HG03196 (cell line): ENCODE data around the gene KRT82.
"Not testable (repeated sequence)": the region's sequence is repeated elsewhere in the genome, so short reads cannot be mapped to it uniquely, and the experiment has no call there.

ENCODE experiments used
- ATAC-seq: cut with Tn5 transposase; IDR thresholded peaks from one replicate; pipeline ENCODE4 v1.9.1; 2021; ENCODE audit not compliant: unreplicated experiment

KRT82 gene

DNA sequence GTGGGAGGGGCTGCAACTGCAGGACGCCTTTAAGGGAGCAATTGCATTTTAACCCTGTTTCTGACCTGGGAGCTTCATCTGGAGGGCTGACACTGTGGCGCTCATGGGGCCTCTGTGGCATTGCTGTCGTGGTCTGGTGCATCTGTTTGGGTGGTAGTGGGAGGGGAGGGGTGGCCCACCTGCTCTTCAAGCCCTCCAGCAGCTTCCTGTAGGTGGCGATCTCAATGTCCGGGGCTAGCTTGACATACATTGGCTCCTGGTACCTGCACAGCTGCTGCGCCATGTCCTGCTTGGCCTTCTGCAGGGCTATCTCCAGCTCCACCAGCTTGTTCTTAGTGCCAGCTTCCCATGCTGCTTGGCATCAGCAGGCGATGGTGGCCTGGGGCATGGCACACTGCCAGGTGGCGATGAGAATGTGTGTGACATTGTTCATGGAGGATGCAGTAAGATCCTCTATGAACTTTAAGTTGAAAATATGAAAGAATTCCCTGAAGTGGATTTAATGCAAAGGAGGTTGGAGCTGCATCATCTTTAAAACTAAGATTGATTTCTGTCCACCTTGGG lies 7.7 kb upstream of the KRT82 start:
- ATAC-seq: no peak

GRCh38 chr12:52413202-52413601 lies 7.1 kb upstream of the KRT82 start:
- ATAC-seq: no peak

DNA sequence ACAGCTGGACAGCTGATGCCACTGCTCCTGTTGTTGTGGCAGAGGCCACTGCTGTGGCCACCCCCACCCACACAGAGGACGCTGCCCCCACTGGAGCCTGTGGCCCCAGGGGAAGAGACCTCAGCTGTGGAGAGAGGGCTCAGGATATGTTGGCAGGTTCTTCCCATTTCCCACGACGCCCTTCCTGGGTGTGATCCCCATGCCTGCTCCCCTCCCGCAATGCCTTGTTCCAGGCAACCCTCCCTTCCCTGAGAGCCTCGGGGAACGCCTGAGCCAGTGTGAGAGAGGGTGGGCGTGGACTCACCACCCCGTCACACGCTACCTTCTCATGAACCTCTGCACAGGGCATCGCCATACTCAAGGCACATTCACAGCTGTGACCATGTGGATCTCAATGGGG lies 5.7 kb upstream of the KRT82 start:
- ATAC-seq: no peak

- not testable (repeated sequence) for ATAC-seq
Observed at GRCh38 chr12:52410589-52411248, 4.6 kb upstream of the KRT82 start.

DNA sequence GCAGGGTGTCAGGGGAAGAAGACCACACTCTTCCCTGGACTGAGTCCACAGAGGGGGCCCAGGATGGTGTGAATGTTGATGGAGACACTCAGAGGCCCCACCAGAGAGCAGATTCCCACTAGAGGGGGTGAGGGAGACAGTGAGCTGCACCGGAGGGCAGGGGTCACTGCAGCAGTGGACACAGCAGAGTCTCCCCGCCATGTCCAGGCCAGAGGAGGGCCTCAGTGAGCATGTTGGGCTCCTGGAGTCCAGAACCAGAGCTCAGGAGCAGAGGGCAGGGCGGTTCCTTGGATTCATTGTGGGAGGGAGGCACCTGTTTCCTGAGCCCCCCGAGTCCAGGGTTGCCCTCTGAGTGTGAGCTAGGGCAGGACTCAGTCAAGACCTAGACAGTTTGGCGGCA lies 1.8 kb upstream of the KRT82 start:
- ATAC-seq: no peak

GRCh38 chr12:52404951-52405350 lies 1.2 kb downstream of the KRT82 start:
- ATAC-seq: no peak

- ATAC-seq: no peak
Observed at GRCh38 chr12:52403561-52403960, 2.6 kb downstream of the KRT82 start.

DNA sequence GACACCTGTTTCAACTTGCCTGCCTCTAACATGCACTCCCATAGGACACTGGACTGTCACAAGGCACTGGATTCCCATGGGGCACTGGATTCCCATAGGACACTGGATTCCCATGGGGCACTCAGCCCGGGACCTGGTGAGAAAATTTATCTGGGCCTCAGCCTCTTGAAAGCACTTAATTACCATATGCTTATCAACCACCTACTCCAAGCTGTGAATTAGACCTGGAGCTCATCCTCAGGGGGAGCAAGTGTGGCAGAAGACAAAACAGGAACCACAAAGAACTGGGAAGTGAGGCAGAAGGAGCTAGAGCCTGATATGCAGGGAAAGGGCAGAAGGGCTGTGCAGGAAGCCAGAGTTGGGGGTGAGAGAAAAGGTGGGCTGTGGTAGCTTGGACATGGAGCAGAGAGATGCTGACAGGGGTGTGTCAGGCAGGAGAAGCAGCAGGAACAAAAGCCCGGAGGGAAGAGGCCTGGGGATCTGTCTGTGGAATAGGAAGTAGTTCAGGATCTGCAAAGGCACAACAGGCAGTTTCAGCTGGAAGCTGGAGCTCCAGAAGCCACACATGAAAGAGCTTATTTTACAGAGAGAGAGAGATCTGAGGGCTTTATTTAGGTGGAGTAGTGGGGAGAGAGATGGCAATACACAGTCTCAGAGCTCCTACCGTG lies 3.1 kb downstream of the KRT82 start:
- ATAC-seq: no peak

DNA sequence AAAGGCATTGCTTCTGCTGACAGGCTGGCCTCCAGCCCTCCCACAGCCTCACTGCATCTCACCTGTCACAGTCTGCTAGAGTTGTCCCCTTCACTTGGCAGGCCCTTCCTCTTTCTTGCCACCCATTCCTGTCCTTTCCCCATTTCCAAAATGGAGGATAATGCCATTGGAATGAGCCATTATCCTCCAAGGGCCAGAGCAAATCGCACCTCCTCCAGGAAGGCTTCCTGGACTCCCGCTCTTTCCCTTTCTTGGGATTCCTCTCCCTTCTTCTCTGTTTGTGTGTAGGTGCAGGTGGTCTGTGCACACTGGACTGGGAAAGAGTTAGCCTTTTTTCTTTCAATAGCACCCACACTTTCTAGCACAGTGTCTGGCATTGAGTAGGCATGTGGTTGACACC lies 3.8 kb downstream of the KRT82 start:
- no peak for ATAC-seq

GRCh38 chr12:52401926-52402325 lies 4.2 kb downstream of the KRT82 start:
- ATAC-seq: no peak

GRCh38 chr12:52401526-52401925 lies 4.6 kb downstream of the KRT82 start:
- no peak for ATAC-seq

DNA sequence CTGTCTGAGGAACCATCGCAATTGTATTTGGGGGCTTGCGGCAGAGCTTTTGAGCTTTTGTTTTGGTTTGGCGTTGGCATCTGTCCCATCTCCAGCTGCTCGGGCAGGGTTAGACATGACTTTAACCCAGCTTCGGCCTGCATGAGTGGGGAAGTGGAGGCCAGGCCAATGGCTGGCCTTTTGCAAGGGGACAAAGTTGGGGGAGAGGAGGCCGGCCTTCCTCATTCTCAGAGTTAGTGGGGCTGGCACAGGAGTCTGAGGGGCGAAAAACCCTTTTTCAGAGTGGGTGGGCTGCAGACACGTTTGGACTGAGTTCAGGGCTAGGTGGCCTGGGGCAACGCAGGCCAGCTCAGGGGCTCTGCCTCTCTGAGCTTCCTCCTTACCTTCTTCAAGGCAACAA lies 5.2 kb downstream of the KRT82 start:
- ATAC-seq: no peak

GRCh38 chr12:52399756-52400155 lies 6.4 kb downstream of the KRT82 start:
- ATAC-seq: no peak

- no peak for ATAC-seq
Observed at GRCh38 chr12:52398176-52398575, 8.0 kb downstream of the KRT82 start.

- ATAC-seq: no peak
Observed at GRCh38 chr12:52396656-52397055, 9.5 kb downstream of the KRT82 start.

- ATAC-seq: no peak
Observed at GRCh38 chr12:52395761-52396434, 10.2 kb downstream of the KRT82 start.

GRCh38 chr12:52394836-52395405 lies 11.2 kb downstream of the KRT82 start:
- no peak for ATAC-seq

- ATAC-seq: no peak
Observed at GRCh38 chr12:52392465-52393007, 13.6 kb downstream of the KRT82 start.

DNA sequence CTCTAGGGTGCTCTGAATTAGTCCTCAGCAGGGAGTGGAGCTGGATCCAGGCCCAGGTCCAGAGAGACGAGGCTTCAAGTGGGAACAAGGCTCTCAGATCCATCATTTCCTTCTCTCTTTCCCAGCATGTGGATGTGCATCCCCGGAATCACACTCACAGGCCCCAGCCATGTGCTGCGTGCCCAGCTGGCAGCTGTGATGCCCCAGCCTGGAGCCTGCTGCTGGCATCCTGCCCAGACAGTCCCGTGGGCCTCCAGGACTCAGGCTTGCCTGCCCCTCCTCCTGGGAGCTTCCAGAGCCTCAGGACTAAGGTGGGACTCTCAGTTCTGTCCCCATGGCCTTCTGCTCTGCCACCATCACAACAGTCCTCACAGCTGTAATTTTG lies 14.5 kb downstream of the KRT82 start:
- ATAC-seq: no peak

DNA sequence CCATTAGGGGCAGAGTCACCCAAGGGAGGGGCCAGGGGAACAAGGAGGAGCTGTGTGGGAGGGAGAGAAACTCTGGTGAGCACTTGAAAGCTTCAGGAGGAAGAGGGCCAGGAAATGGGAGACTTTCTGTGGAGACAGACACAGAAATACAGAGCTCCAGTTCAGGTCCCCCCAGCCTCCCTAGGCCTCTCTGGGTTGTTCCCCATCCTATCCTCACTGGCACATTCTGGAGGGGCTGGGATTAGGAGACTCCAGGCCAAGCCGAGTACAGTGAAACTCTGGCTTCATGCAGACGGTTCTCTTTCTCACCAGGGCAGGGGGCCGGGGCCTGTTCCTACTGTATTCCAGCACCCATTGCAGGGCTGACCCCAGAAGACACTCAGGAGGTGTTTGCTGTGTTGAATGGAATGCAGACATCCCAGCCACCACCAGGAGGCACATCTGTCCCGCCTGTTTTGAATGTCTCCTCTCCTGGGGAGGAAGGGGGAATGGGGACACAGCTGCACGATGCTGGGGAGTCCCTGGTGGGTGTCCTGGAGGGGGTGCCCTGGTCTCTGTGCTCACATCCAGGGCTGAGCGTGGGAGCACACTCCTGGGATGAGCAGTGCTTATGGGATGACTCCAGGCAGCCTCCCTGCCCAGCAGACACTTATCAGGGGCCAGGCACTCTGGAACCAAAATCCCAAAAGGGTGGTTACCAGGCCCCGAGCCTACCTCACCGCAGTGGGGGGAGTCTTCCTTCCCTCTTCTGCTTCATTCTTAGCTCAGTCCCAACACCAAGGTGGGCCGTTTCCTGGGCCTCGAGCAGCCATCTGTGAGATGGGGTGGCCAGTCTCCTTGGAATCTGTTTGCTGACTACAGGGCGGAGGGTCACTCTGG lies 15.2 kb downstream of the KRT82 start:
- no peak for ATAC-seq
